CD4-positive, alpha-beta T cell treated with Interleukin-15 for 1 hour (primary cell): ENCODE measurements around the gene NTM.

Experiments
- DNase-seq: peaks from one replicate; pipeline ENCODE4 v3.0.0-alpha.2; 2020

The NTM gene

DNA sequence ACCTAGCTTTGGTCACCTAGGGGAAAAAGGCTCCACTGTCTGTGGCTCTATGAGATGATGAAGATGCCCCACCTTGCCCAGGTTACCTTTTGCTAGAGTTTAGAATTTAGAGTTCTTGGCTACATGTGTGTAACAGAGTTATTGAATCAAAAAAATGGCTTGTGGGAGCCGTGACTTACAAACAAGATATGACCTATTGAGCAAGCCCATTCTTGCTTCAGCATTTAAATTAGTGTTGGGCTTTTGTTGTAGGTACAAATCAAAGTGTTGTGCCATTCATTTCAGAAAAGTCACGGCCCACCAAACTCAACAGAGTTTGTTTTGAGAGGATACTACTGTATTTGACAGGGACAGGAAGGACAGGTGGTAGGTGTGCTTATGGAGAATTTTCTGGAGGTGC lies 768.8 kb downstream of the NTM start:
- DNase-seq = no peak

DNA sequence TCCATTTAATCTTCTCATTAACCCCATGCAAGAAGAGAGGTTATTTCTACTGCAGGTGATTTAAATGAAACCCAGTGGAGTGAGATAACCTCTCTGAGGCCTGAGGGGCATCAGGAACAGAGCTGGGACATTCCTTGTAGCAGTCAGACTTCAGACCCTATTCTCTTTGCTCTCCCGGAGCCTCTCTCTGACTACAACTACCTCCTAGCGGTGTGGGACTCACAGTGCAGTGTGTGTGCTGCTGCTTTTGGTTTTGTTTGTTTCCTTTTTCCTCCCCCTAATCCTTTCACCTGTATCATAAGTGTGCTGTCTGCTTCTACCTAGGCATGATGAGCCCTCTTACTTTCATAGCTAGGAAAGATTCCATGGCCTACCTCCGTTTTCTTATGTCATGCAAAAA lies 769.6 kb downstream of the NTM start:
- DNase-seq = no peak

DNA sequence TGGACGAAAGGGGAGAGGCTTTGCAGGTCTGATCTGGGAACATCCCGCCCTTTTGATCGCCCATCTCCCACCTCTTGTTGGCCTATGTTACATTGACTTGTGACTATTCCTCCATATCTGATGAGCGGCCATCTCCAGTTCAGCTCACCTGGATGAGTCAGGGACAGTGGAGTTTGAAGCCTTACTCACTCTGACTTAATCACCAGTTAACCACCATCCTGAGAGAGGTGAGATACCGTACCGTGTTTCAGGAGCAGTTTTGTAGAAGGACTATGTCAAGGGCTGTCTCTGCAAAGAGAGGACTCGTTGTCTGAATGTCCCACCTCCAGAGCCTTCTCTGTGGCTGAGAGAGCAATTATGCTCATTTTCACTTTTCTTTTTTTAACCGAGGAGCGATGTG lies 771.7 kb downstream of the NTM start:
- no peak for DNase-seq

DNA sequence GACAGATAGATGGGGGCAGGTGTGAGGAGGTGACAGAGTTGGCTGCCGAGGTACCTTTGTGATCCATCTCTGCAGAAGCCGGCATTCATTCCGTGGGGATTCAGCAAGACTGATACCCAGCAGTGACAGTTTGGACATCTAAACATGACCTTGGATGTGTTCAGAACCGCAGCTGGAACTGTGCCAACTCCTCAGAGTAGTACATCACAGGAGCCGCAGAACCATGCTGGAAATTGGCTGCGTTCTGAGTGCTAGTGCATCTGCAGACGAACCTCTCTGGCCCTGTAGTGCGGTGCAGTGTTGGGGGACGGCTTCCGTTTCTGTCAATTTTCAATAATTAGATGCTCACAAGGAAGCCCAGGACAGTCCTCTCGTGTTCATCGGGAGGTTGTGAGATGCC lies 772.1 kb downstream of the NTM start:
- no peak for DNase-seq

DNA sequence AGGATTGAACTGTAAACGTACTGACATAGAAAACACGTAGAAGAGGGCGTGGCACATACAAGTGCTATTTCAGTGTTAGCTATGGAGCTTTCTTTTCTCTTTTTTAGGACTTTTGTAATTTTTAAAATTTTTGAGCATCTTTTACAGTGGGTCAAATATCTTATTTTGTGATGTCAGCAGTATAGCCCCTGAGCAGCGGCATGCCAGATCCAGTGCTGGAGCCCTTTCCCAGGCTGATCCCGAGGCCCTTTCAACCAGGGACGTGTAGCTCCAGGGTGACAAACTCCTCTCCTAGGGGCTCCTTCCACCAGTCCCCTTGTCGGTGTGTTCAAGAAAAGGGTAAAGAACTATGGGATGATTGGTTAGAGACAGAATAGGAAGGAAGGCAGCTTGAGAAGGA lies 777.0 kb downstream of the NTM start:
- no peak for DNase-seq

DNA sequence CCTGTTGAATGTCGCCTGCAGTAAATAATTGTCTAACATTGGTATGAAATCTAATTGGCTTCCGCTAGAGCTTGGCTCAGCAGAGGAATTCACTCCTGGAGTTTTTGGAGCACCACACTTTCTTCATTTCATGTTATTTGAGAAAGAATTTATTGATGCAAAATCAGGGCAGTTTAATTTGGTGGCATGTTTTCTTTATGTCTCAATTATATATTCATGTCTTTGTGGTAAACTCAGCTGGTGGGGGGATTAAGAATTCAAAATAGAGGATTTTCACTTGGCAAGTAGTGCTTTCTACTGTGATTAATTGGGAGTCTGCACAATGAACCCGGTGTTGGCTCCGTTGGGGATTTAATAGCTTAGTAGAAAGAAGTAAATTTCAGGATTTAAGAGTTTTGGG lies 784.4 kb downstream of the NTM start:
- DNase-seq = no peak

DNA sequence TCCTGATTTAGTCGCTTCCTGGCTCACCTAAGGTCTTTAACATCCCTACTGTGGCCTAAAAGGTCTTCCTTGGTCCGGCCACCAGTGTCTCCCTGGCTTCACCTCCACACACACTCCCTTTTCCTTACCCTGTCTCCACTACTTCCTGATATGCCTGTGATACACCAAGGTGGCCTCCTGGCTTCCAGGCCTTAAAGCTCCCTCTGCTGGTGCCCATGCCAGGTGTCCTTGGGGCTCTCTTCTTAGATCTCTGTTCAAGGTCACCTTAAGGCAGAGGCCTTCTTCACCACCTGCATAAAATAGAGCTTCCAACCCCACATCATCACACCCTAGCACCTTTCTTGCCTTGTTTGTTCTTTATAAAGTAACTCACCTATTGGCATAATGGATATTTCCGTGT lies 787.7 kb downstream of the NTM start:
- DNase-seq = no peak

DNA sequence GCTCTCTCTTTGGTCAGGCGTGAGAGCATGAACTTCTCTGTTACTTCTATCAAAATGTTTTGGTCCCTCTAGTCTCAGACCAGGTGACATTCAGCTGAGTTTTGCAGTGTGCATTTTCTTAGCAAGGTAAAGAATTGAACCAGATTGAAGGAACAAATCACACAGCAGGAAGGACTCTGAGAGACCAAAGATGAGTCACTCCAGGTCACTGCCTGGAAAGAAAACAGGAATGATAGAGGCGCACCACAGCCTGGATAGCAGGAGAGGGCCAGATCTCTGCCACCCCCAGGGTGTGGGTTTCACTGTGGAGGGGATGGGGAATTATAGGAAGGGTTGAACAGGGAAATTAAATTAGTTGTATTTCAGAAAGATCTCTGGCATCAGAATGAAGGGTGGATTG lies 788.3 kb downstream of the NTM start:
- DNase-seq = no peak

DNA sequence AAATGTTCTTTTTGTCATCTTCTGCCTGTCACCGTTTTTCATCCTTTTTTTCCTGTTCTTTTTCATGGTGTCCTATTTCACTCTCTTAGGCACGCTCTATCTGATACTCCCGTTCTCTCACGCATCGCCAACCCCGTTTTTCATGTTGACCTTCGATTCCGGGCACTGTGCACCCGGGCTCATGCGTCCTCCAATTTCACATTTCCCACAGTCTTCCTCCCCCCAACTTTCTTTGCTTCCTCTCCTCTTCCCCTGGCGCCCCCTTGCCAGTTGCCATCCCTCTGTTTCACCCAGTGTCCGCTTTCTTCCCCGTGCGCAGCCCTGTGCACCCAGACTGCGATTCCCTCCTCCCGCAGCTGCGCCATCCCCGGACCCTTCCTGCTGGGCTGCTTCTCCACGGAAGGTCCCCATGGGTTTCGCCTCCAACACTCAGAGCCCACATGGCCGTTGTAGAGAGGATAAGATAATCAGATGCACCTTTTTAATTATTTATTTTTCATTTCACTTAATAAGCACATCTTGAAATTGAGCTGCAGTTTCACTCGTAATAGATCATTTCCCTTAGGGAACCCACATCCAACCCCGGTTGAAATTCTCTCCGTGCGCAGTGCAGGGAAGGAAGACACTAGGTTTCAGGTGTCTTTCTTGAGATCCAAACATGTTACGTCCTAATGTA lies 791.1 kb downstream of the NTM start:
- no peak for DNase-seq

DNA sequence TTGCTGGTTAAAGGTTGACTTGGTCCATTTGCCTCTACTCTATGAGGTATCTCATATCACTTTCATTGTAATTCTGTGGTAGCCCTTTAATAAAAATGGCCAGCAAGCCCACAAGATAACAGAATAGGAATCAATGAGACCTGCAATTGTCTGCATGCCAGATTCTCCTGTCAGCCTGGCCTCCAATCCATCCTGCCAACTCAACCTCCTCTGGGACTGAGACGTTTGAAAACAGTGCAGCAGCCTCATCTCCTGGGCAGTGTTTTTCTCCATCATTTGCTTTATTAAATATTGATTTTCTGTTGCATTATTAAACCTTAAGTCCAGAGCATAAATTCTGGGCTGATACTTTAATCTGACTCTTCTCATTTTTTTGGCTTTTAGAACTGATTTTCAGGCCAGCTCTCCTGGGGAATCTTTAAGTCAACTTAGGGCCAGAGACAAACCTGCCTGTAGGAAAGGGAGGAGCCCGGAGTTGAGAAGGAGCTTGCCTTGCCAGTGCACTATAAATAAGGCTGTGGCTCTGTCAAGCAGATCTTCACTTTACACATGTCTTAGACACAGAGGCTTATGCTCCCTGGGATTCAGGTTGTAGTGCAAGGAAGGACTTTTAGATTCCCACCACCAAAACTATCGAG lies 798.0 kb downstream of the NTM start:
- no peak for DNase-seq

DNA sequence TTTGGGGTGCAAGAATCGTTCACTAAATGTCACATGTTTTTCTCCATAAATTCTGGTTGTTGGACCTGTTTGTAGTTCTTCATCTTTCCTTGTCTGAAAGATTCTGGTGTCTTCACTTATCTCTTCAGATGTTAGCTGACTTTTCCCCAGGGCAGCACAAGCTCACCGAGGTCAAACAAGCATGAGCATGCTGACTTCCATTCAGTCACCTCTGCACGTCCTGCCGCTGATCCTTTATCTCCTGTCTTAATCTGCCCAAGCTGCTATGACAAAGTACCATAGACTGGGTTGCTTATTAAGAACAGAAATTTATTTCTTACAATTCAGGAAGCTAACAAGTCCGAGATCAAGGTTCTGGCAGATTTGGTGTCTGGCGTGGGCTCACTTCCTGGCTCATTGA lies 800.6 kb downstream of the NTM start:
- no peak for DNase-seq

DNA sequence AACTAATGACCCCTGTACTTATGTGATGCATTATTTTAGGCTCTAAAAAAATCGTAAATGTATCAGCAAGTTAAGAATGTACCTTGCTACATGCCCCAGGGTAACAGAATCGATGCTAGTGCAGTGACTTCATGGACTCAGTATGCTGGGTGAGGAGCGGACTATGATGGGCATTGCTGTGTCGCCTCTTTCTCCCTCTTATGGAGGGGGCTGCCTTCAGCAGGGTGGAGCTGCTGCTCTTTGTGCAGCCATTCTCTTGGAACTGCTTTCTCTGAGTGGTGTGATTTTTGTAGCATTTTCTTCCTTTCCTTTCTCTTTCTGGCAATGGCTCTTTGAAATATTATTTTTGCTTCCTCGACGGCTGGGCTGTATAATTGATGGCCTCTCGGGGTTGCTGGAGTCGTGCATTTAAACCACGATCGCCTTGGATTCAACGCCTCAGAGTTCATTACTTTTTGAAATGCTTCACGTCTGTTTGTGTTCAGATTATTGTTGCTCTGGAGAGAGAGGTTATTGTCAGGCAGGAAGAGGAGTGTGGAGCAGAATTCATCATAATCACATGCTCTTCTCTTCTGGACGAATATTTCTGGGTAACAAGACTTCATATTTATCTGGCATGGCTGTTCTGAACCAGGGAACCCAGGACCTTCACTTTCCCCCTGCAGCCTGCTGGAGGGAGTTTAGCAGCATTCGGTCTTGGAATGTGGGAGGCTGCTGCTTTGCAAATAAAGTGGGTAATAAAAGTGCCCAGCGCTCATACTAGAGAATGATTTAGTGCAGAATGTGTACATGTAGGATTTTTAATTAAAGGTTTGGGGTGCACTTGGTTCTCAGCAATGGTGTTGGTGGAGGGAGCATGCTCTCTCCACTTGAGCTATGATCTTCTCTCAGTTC lies 804.2 kb downstream of the NTM start:
- DNase-seq = no peak

DNA sequence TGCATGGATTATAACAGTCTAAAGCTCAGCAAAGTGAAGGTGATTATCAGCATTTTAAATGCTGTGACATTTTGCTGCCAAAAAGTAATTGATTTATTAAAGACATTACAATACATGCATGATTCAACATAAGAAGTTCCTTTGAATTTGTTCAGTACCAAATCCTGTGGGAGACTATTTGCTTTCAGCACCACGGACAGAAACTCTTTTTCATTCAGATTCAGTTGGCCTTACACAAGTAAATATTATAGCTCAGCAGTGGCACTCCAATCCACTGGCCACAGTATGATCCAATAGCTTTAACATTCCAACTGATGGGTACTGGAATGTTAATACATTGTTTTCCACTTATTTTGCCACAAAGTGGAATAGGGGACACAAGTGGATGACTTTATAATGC lies 806.7 kb downstream of the NTM start:
- DNase-seq = no peak

DNA sequence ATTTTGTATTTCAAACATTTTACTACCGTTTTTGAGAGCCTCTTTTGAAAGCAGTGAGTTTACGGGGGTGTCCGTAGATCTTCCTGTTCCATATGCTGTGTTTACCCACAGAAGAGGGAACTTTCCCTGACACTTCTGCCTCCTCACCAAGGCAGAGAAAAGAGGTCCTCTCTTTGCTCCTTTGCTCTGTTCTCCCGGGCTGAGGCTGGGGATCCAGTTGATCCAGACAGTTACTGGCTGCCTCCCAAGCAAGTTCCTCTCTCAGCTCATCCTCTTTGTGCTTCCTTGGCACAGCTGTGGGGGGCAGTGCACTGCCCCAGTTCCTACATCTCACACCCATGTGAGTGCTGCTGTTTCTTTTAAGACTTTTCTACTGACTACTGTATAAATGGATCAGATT lies 813.7 kb downstream of the NTM start:
- no peak for DNase-seq

DNA sequence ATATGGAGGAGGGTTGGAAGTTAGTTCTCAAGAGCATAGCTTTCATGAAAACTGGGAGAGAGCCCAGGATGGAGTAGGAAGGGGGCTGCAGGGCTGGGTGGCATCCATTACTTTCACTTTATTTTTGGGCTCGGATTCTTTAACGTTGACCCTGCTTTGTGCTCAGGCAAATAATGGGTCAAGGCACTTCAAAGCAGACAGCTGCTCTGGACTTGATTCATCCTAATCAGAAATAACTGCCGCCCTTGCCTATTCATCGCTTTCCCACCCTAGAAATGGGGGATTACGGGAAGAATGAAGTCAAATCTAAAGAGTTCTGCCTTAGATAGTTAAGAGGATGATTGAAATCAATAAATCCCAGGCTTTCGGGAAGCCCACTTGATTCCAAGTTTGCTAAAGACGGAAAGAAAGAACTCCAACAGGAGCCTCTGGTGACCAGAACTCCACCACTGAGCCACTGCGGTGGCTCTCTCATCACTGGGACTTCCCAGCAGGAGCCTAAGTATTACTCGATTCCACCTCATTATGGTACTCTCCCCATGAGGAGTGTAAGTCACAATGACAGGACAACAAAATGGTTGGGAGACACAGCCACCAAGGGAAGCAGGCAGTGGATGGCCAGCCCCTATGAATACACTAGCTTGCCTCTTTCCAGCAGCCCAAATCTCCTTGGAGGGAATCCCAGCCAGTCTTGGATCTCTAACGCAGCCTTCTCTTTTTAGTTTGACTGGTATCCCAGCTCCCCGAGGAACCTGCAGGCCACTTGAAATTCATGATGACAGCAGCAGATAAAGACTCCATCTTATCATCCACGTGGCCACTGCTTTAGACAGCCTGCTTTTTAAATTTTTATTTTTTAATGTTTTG lies 815.5 kb downstream of the NTM start:
- DNase-seq = no peak

DNA sequence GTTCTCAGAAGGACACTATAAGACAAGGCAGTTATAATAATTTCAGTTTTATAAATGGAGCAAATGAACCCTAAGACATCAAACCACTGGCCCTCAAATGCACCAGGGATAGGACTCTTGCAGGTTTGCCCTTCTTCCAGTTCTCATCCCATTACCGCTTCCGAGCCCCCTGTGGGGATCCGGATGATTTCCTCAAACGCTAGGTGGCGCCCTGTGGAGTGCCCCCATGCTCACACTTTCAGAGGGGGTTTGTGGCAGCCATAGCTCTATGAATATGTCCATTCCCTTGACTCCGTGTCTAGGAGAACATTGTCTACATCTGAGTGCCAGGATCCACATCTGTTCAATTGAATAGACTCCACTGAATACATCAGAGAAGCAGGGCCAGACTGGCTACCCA lies 816.3 kb downstream of the NTM start:
- DNase-seq = no peak

DNA sequence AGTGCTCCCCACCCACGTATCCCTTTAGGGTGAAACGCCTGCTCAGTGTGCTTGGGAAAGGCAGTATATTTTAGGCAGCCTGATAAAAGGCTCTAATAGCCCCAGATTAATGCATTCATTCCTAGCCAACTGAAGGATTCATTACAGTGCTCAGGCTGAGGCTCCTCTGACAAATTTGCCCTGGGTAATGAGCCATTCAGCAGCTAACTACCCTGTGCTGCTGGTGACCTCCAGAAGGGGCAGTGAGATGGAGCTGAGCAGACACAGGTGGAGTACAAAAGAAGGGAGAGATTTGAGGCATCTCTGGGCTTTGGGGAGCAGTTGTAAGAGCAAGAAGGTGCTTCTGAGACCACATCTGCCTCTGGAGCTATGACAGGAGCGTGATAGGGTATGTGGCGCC lies 817.0 kb downstream of the NTM start:
- no peak for DNase-seq

DNA sequence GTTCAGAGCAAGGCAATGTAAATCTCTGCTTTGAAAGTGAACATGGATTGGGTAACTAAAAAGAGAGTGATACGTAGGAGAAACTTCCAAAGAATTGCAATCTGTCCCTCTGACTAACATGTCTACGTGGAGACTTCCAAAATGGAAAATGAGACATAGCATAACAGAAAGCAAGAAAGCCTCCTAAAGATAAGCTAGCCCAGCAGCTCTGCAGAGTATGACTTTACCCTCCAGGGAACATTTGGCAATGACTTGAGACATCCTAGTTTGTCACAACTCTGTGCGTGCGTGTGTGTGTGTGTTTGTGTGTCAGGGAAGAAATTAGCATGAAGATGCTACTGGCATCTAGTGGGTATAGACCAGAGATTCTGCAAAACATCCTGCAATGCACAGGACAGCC lies 817.4 kb downstream of the NTM start:
- DNase-seq = no peak

DNA sequence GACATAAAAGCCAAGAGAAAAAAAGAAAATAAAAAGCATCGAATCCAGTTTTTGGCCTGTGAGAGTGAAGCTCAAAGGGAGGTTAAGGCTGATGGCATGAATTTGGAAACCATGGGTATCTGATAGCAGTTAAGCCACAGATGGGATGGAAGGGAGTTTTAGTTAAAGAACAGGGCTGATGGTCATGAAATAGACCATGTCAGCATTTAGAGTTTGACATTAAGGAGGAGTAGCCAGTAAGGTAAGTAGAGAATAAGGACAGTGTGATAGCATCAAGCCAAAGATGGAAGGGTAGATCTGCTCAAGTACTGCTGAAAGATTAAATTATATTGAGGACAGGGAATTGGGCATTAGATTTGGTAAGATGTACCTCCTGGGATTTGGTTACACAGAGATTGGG lies 826.5 kb downstream of the NTM start:
- no peak for DNase-seq

DNA sequence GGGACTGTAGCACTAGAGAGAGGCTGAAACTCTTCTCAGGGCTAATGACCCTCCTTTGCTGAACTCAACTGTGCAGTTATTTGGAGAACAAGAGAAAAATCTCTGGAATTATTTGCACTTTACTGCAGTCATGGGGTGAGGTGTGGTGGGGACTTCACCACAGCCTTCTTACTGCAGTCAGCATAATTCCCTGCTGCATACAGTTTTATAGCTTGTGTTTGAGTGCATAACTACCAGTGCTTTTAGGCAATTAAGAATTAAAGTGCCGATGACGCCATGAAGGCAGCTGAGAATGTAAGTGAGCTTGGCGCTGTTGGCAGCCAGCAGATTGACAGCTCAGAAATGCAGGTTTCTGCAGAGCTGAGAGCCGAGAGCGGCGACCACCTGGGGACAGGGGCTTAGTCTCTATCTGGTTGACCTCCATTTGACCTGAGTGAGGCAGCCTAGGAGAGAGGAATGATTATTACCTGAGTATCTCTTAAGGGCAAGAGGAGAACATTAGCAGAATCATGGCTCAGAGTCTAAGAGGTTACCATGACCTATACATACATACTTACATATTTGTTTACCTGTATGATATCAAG lies 830.0 kb downstream of the NTM start:
- DNase-seq = no peak

DNA sequence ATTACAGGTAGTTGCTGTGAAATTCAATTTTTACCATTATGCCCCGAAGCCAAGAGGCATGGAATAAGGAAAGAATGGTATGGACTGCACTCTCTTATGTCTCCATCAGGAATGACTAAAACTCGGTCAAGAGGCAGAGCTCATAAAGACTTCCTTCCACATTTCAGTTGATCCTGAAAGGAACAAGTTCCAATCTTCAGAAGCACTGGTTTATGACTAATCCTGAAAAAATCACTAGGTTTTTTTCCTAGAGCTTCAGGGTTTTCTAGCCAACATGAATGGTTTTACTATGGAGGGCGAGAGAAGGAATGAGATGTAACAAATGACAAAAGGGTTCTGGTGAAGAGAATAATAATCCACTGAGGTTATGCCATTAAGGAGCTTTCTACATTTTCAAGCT lies 832.2 kb downstream of the NTM start:
- no peak for DNase-seq

DNA sequence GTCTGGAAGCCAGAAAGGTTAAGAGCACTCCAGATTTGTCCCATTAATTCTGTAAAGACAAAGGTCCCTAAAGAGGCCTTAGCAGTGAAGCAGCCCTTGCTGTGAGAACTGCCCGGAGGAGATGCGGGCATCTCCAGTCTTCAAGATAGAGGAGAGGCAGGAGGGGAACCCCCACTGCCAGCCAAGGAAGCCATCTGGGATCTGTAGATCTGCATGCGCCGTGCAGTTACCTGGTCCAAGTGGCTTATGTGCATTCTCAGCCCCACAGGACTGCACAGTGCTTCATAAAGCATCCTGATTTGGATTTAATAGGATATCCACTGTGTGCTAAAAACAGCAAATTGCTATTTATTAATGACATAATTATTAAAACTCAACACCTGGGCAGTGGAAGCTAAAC lies 834.6 kb downstream of the NTM start:
- DNase-seq = no peak

DNA sequence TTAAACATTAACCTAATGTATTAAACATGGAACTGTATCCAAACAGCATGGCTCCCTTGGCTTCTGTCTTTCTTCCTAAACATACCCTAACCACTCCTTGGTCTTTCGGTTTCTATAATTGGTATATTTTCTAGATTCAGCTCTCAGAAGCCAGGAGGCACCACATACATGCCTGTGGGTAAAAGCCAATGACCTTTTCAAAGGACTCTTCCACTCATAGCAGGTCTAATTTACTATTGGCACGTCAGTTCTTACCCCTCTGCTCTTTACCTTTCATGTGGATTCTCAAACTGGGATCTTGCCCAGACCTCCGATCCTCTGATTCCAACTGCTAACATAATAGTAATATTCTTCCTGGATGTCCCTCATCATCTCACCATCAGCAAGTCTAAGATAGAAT lies 835.1 kb downstream of the NTM start:
- no peak for DNase-seq
